Natural killer cell treated with Interleukin-12 subunit alpha and Interleukin-12 subunit beta and Interleukin-15 and Interleukin-18, amount 100 ng/mL, for 72 hours (primary cell): ENCODE measurements around the gene ARHGAP22. TPM values are rescaled to one million over a fixed set of nuclear protein-coding genes. Genes with fewer than 3 reads are reported as not detected.

Experiments used
- ATAC-seq, 2 donors: fragments of 150-1000 bp; cut with Tn5 transposase in 1 of 2; sonication (Bioruptor Pico), chemical (Tn5 transposase) in 1 of 2; 2 replicates each; pipeline ENCODE4 v1.10.0; 2021
- DNase-seq: peaks from one replicate; pipeline ENCODE4 v3.0.0; 2022; ENCODE audit warnings: low spot score
- H3K27ac Mint-ChIP-seq, 2 donors: 1 replicate in 1 of 2; 2 replicates in 1 of 2; pipeline ENCODE4 v1.8.0; 2022; ENCODE audit warnings: mixed read lengths in 2 of 2, mild to moderate bottlenecking in 1 of 2, moderate library complexity in 1 of 2
- H3K27me3 Mint-ChIP-seq, 2 donors: 1 replicate in 1 of 2; 2 replicates in 1 of 2; pipeline ENCODE4 v1.8.0; 2022; ENCODE audit warnings: mixed read lengths in 2 of 2
- H3K36me3 Mint-ChIP-seq: one replicate; pipeline ENCODE4 v1.8.0; 2022; ENCODE audit warnings: mixed read lengths
- H3K4me1 Mint-ChIP-seq, 2 donors: 1 replicate in 1 of 2; 2 replicates in 1 of 2; pipeline ENCODE4 v1.8.0; 2022; ENCODE audit warnings: low read depth in 2 of 2, mixed read lengths in 2 of 2, mild to moderate bottlenecking in 1 of 2
- H3K4me3 Mint-ChIP-seq: one replicate; pipeline ENCODE4 v1.8.0; 2022; ENCODE audit warnings: mixed read lengths
- H3K9me3 Mint-ChIP-seq: 2 replicates; pipeline ENCODE4 v1.8.0; 2022; ENCODE audit warnings: mixed read lengths
- total RNA-seq, 2 donors: library from RNA; stranded (reverse); gene quantifications; one replicate each; pipeline ENCODE4 v1.2.3, GENCODE V29; 2022

ARHGAP22 gene
- total RNA-seq, 2 donors from 2014 or later = 0.14 to 1.8 TPM

GRCh38 chr10:48480397-48481374, 124.2 kb downstream of the ARHGAP22 start:
- Mint-ChIP-seq H3K27ac (no peak overlapping the region), H3K27me3 (peaks cover 14 to 29% of the 10 kb centered on the region in 2 donors), H3K36me3 (no peaks in the 10 kb centered on the region), H3K4me1 (no peaks in the 10 kb centered on the region), H3K4me3 (no peak overlapping the region), H3K9me3 (no peaks in the 10 kb centered on the region)
- ATAC-seq = peak; percentile 17 to 40
- no peak for DNase-seq

- peak in 1 of 2 donors; percentile 21 for ATAC-seq
- no peak for DNase-seq
- no peak overlapping the region for H3K4me3 Mint-ChIP-seq
- no peak overlapping the region for H3K27ac Mint-ChIP-seq
- no peaks in the 10 kb centered on the region for H3K36me3 Mint-ChIP-seq
- no peaks in the 10 kb centered on the region for H3K9me3 Mint-ChIP-seq
- peaks cover 20 to 31% of the 10 kb centered on the region in 2 donors for H3K27me3 Mint-ChIP-seq
- H3K4me1 Mint-ChIP-seq = no peaks in the 10 kb centered on the region
These were observed 125.7 kb downstream of the ARHGAP22 start for GRCh38 chr10:48478980-48479811.

- peaks cover 20 to 25% of the 10 kb centered on the region in 2 donors for H3K27me3 Mint-ChIP-seq
- no peak overlapping the region for H3K27ac Mint-ChIP-seq
- peak in 1 of 2 donors; percentile 42 for ATAC-seq
- H3K4me3 Mint-ChIP-seq = no peak overlapping the region
- H3K9me3 Mint-ChIP-seq = no peaks in the 10 kb centered on the region
- DNase-seq = no peak
- H3K4me1 Mint-ChIP-seq = no peaks in the 10 kb centered on the region
- H3K36me3 Mint-ChIP-seq = no peaks in the 10 kb centered on the region
These were observed 126.4 kb downstream of the ARHGAP22 start for GRCh38 chr10:48478469-48478868.

GRCh38 chr10:48477616-48478015, 127.3 kb downstream of the ARHGAP22 start:
- Mint-ChIP-seq H3K9me3 (no peaks in the 10 kb centered on the region), H3K27me3 (peaks cover 18 to 20% of the 10 kb centered on the region in 2 donors), H3K27ac (no peak overlapping the region), H3K36me3 (no peaks in the 10 kb centered on the region), H3K4me1 (no peaks in the 10 kb centered on the region), H3K4me3 (no peak overlapping the region)
- DNase-seq (no peak), ATAC-seq (no peak)

- ATAC-seq = no peak
- DNase-seq = no peak
- H3K9me3 Mint-ChIP-seq = no peaks in the 10 kb centered on the region
- no peak overlapping the region for H3K27ac Mint-ChIP-seq
- peaks cover 17 to 20% of the 10 kb centered on the region in 2 donors for H3K27me3 Mint-ChIP-seq
- no peak overlapping the region for H3K4me3 Mint-ChIP-seq
- H3K36me3 Mint-ChIP-seq = no peaks in the 10 kb centered on the region
- no peaks in the 10 kb centered on the region for H3K4me1 Mint-ChIP-seq
These were observed 127.7 kb downstream of the ARHGAP22 start for GRCh38 chr10:48477141-48477540.

GRCh38 chr10:48476279-48476982, 128.4 kb downstream of the ARHGAP22 start:
- ATAC-seq (no peak), DNase-seq (no peak)
- Mint-ChIP-seq H3K27ac (no peak overlapping the region), H3K36me3 (no peaks in the 10 kb centered on the region), H3K4me1 (no peaks in the 10 kb centered on the region), H3K27me3 (peaks cover 17 to 20% of the 10 kb centered on the region in 2 donors), H3K4me3 (no peak overlapping the region), H3K9me3 (no peaks in the 10 kb centered on the region)

- H3K36me3 Mint-ChIP-seq = no peaks in the 10 kb centered on the region
- H3K4me1 Mint-ChIP-seq = no peaks in the 10 kb centered on the region
- no peak for DNase-seq
- no peaks in the 10 kb centered on the region for H3K9me3 Mint-ChIP-seq
- ATAC-seq = no peak
- H3K4me3 Mint-ChIP-seq = no peak overlapping the region
- H3K27ac Mint-ChIP-seq = no peak overlapping the region
- H3K27me3 Mint-ChIP-seq = peaks cover 17 to 20% of the 10 kb centered on the region in 2 donors
These were observed 129.0 kb downstream of the ARHGAP22 start for GRCh38 chr10:48475943-48476278.

GRCh38 chr10:48474765-48475365, 130.0 kb downstream of the ARHGAP22 start:
- Mint-ChIP-seq H3K4me1 (no peaks in the 10 kb centered on the region), H3K9me3 (no peaks in the 10 kb centered on the region), H3K4me3 (no peak overlapping the region), H3K27ac (no peak overlapping the region), H3K36me3 (no peaks in the 10 kb centered on the region), H3K27me3 (peaks cover 17 to 20% of the 10 kb centered on the region in 2 donors)
- ATAC-seq = no peak
- no peak for DNase-seq

GRCh38 chr10:48473704-48474103, 131.2 kb downstream of the ARHGAP22 start:
- H3K4me1 Mint-ChIP-seq = no peaks in the 10 kb centered on the region
- no peaks in the 10 kb centered on the region for H3K36me3 Mint-ChIP-seq
- H3K4me3 Mint-ChIP-seq = no peak overlapping the region
- H3K9me3 Mint-ChIP-seq = no peaks in the 10 kb centered on the region
- no peak for DNase-seq
- H3K27me3 Mint-ChIP-seq = peaks cover 15 to 17% of the 10 kb centered on the region in 2 donors
- no peak overlapping the region for H3K27ac Mint-ChIP-seq
- ATAC-seq = no peak

GRCh38 chr10:48472501-48473069, 132.3 kb downstream of the ARHGAP22 start:
- Mint-ChIP-seq H3K9me3 (no peaks in the 10 kb centered on the region), H3K27ac (no peak overlapping the region), H3K27me3 (peaks cover 15 to 17% of the 10 kb centered on the region in 2 donors), H3K36me3 (no peaks in the 10 kb centered on the region), H3K4me3 (no peak overlapping the region), H3K4me1 (no peaks in the 10 kb centered on the region)
- ATAC-seq = no peak
- no peak for DNase-seq

GRCh38 chr10:48470893-48471805, 133.7 kb downstream of the ARHGAP22 start:
- H3K4me1 Mint-ChIP-seq = no peaks in the 10 kb centered on the region
- no peak overlapping the region for H3K4me3 Mint-ChIP-seq
- ATAC-seq (no peak), DNase-seq (no peak)
- no peaks in the 10 kb centered on the region for H3K9me3 Mint-ChIP-seq
- peaks cover 13 to 16% of the 10 kb centered on the region in 2 donors for H3K27me3 Mint-ChIP-seq
- H3K27ac Mint-ChIP-seq = no peak overlapping the region
- H3K36me3 Mint-ChIP-seq = no peaks in the 10 kb centered on the region
